SW 1271 (cell line): ENCODE data around the gene ST8SIA1.

ENCODE experiments used
- DNase-seq, 2 experiments: peaks; one replicate each; lab custom pipeline; 2025; lab: John Stamatoyannopoulos, UW

Gene ST8SIA1

GRCh38 chr12:22238211-22238610, 96.3 kb downstream of the ST8SIA1 start:
- no peak for DNase-seq

GRCh38 chr12:22234561-22234960, 99.9 kb downstream of the ST8SIA1 start:
- DNase-seq, result peak in 1 of 2 experiments; percentile 13

- DNase-seq, result peak in 1 of 2 experiments; percentile 15
Measured at GRCh38 chr12:22231836-22232235, 102.7 kb downstream of the ST8SIA1 start.

GRCh38 chr12:22231078-22231477, 103.4 kb downstream of the ST8SIA1 start:
- no peak for DNase-seq

- DNase-seq, result no peak
Measured at GRCh38 chr12:22230280-22230794, 104.2 kb downstream of the ST8SIA1 start.

GRCh38 chr12:22229652-22230279, 104.7 kb downstream of the ST8SIA1 start:
- DNase-seq, result no peak

- no peak for DNase-seq
Measured at GRCh38 chr12:22228022-22228875, 106.3 kb downstream of the ST8SIA1 start.

GRCh38 chr12:22223356-22223755, 111.2 kb downstream of the ST8SIA1 start:
- no peak for DNase-seq

GRCh38 chr12:22217556-22217955, 117.0 kb downstream of the ST8SIA1 start:
- DNase-seq, result no peak

- DNase-seq, result no peak
Measured at GRCh38 chr12:22215467-22216253, 118.8 kb downstream of the ST8SIA1 start.

- DNase-seq, result no peak
Measured at GRCh38 chr12:22211128-22211527, 123.4 kb downstream of the ST8SIA1 start.

- DNase-seq, result no peak
Measured at GRCh38 chr12:22209422-22209821, 125.1 kb downstream of the ST8SIA1 start.

- no peak for DNase-seq
Measured at GRCh38 chr12:22206111-22206728, 128.3 kb downstream of the ST8SIA1 start.

- DNase-seq, result no peak
Measured at GRCh38 chr12:22204391-22204790, 130.1 kb downstream of the ST8SIA1 start.

GRCh38 chr12:22202847-22203246, 131.7 kb downstream of the ST8SIA1 start:
- DNase-seq, result no peak

- DNase-seq, result no peak
Measured at GRCh38 chr12:22201101-22201500, 133.4 kb downstream of the ST8SIA1 start.

- DNase-seq, result no peak
Measured at GRCh38 chr12:22196236-22196635, 138.3 kb downstream of the ST8SIA1 start.

- DNase-seq, result no peak
Measured at GRCh38 chr12:22190969-22191368, 143.5 kb downstream of the ST8SIA1 start.

GRCh38 chr12:22188431-22188830, 146.1 kb downstream of the ST8SIA1 start:
- DNase-seq, result no peak

- DNase-seq, result no peak
Measured at GRCh38 chr12:22180705-22181104, 153.8 kb downstream of the ST8SIA1 start.

GRCh38 chr12:22173177-22173576, 161.3 kb downstream of the ST8SIA1 start:
- DNase-seq, result no peak

- DNase-seq, result no peak
Measured at GRCh38 chr12:22172501-22172900, 162.0 kb downstream of the ST8SIA1 start.
